Measurements from ENCODE around the gene CXCL5.

DNA sequence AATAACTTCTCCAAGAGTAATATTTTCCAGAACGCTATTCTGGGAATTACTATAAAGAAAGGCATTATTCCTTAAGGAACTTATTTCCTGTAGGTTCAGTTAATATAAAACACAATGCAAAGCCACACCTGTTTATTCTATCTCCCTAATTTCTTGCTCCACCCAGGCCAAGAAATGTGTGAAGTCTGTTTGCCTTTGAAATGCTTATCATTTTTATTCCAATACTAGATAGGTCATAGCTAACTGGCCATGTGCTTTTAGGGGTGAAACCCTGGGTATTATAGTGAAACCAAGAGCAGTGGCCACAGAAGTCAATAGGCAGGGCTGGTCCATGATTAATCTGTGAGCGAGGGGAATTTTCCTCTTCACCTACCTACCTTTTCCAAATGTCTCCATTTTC lies 25.2 kb upstream of the CXCL5 start:
- TF ChIP-seq, protein P1, sequence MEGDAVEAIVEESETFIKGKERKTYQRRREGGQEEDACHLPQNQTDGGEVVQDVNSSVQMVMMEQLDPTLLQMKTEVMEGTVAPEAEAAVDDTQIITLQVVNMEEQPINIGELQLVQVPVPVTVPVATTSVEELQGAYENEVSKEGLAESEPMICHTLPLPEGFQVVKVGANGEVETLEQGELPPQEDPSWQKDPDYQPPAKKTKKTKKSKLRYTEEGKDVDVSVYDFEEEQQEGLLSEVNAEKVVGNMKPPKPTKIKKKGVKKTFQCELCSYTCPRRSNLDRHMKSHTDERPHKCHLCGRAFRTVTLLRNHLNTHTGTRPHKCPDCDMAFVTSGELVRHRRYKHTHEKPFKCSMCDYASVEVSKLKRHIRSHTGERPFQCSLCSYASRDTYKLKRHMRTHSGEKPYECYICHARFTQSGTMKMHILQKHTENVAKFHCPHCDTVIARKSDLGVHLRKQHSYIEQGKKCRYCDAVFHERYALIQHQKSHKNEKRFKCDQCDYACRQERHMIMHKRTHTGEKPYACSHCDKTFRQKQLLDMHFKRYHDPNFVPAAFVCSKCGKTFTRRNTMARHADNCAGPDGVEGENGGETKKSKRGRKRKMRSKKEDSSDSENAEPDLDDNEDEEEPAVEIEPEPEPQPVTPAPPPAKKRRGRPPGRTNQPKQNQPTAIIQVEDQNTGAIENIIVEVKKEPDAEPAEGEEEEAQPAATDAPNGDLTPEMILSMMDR (IDR thresholded peaks at IDR 0.05) = no peak
- TF ChIP-seq POLR2A (IDR thresholded peaks at IDR 0.05) = no peak

Measured in tibial nerve (tissue), 3 donors.